IPS-18c (cell line): Measurements from ENCODE around the gene ZNF292.
"Not testable (repeated sequence)": the region's sequence is repeated elsewhere in the genome, so short reads cannot be mapped to it uniquely, and the experiment has no call there.

Experiments used
- H3K4me3 ChIP-seq: 2 replicates; pipeline ENCODE4 v1.7.0; 2013; ENCODE audit warnings: low read depth, mild to moderate bottlenecking, low read length, moderate library complexity; ENCODE audit not compliant: insufficient read depth
- H3K9me3 ChIP-seq: one replicate; pipeline ENCODE4 v1.6.1; 2013; ENCODE audit warnings: mild to moderate bottlenecking, low read length, moderate library complexity; ENCODE audit not compliant: control insufficient read depth, insufficient read depth

ZNF292 gene

GRCh38 chr6:87197547-87197946 is 42.2 kb downstream of the ZNF292 start:
- Histone ChIP-seq H3K4me3 (no peak overlapping the region), H3K9me3 (no peaks in the 10 kb centered on the region)

GRCh38 chr6:87198022-87198810 is 42.9 kb downstream of the ZNF292 start:
- H3K4me3 ChIP-seq, H3K9me3 ChIP-seq: not testable (repeated sequence)

GRCh38 chr6:87199787-87200186 is 44.4 kb downstream of the ZNF292 start:
- Histone ChIP-seq H3K9me3 (no peaks in the 10 kb centered on the region), H3K4me3 (no peak overlapping the region)

GRCh38 chr6:87200469-87201175 is 45.3 kb downstream of the ZNF292 start:
- Histone ChIP-seq H3K4me3 (no peak overlapping the region), H3K9me3 (no peaks in the 10 kb centered on the region)

- Histone ChIP-seq H3K9me3 (no peaks in the 10 kb centered on the region), H3K4me3 (no peak overlapping the region)
Measured at GRCh38 chr6:87203448-87204023, 48.2 kb downstream of the ZNF292 start.

- Histone ChIP-seq H3K9me3 (no peaks in the 10 kb centered on the region), H3K4me3 (no peak overlapping the region)
Measured at GRCh38 chr6:87209812-87210211, 54.4 kb downstream of the ZNF292 start.

GRCh38 chr6:87210979-87211378 is 55.6 kb downstream of the ZNF292 start:
- H3K9me3 ChIP-seq: no peaks in the 10 kb centered on the region
- H3K4me3 ChIP-seq: no peak overlapping the region

GRCh38 chr6:87212596-87212995 is 57.2 kb downstream of the ZNF292 start:
- no peaks in the 10 kb centered on the region for H3K9me3 ChIP-seq
- no peak overlapping the region for H3K4me3 ChIP-seq

GRCh38 chr6:87213364-87213763 is 58.0 kb downstream of the ZNF292 start:
- H3K4me3 ChIP-seq: no peak overlapping the region
- no peaks in the 10 kb centered on the region for H3K9me3 ChIP-seq

GRCh38 chr6:87214831-87215230 is 59.5 kb downstream of the ZNF292 start:
- Histone ChIP-seq H3K4me3 (no peak overlapping the region), H3K9me3 (no peaks in the 10 kb centered on the region)

- Histone ChIP-seq H3K4me3 (no peak overlapping the region), H3K9me3 (no peaks in the 10 kb centered on the region)
Measured at GRCh38 chr6:87220997-87221396, 65.6 kb downstream of the ZNF292 start.

- no peaks in the 10 kb centered on the region for H3K9me3 ChIP-seq
- H3K4me3 ChIP-seq: no peak overlapping the region
Measured at GRCh38 chr6:87222676-87223075, 67.3 kb downstream of the ZNF292 start.

- H3K9me3 ChIP-seq: no peaks in the 10 kb centered on the region
- no peak overlapping the region for H3K4me3 ChIP-seq
Measured at GRCh38 chr6:87224971-87225370, 69.6 kb downstream of the ZNF292 start.

- no peaks in the 10 kb centered on the region for H3K9me3 ChIP-seq
- no peak overlapping the region for H3K4me3 ChIP-seq
Measured at GRCh38 chr6:87225511-87225910, 70.1 kb downstream of the ZNF292 start.

- H3K4me3 ChIP-seq: no peak overlapping the region
- no peaks in the 10 kb centered on the region for H3K9me3 ChIP-seq
Measured at GRCh38 chr6:87225937-87226336, 70.6 kb downstream of the ZNF292 start.

GRCh38 chr6:87230801-87231200 is 75.4 kb downstream of the ZNF292 start:
- no peaks in the 10 kb centered on the region for H3K9me3 ChIP-seq

GRCh38 chr6:87237804-87238203 is 82.4 kb downstream of the ZNF292 start:
- H3K4me3 ChIP-seq: no peak overlapping the region
- H3K9me3 ChIP-seq: peaks cover 5% of the 10 kb centered on the region

More at GRCh38 chr6:87230801-87231200, 75.4 kb downstream of the ZNF292 start:
- H3K4me3 ChIP-seq: no peak overlapping the region

- H3K4me3 ChIP-seq, H3K9me3 ChIP-seq: not testable (repeated sequence)
Measured at GRCh38 chr6:87239098-87239635, 83.8 kb downstream of the ZNF292 start.
